HG02763 (cell line): Measurements from ENCODE around the gene NOX4.
"Not testable (repeated sequence)": the region's sequence is repeated elsewhere in the genome, so short reads cannot be mapped to it uniquely, and the experiment has no call there.

Experiments used
- ATAC-seq: cut with Tn5 transposase; IDR thresholded peaks from one replicate; pipeline ENCODE4 v1.9.1; 2021; ENCODE audit warnings: mild to moderate bottlenecking, moderate library complexity; ENCODE audit not compliant: unreplicated experiment

Gene NOX4

GRCh38 chr11:89463266-89463780 is 27.9 kb downstream of the NOX4 start:
- ATAC-seq: no peak

- no peak for ATAC-seq
These were observed 32.5 kb downstream of the NOX4 start for GRCh38 chr11:89458716-89459115.

- ATAC-seq: no peak
These were observed 34.0 kb downstream of the NOX4 start for GRCh38 chr11:89457190-89457589.

GRCh38 chr11:89456681-89457080 is 34.5 kb downstream of the NOX4 start:
- ATAC-seq: no peak

- no peak for ATAC-seq
These were observed 38.4 kb downstream of the NOX4 start for GRCh38 chr11:89452780-89453179.

GRCh38 chr11:89447845-89448244 is 43.3 kb downstream of the NOX4 start:
- no peak for ATAC-seq

GRCh38 chr11:89443361-89444322 is 47.5 kb downstream of the NOX4 start:
- no peak for ATAC-seq

GRCh38 chr11:89442801-89443200 is 48.4 kb downstream of the NOX4 start:
- ATAC-seq: no peak

- no peak for ATAC-seq
These were observed 49.6 kb downstream of the NOX4 start for GRCh38 chr11:89441606-89442005.

GRCh38 chr11:89437317-89437716 is 53.9 kb downstream of the NOX4 start:
- no peak for ATAC-seq

GRCh38 chr11:89436071-89436470 is 55.1 kb downstream of the NOX4 start:
- ATAC-seq: no peak

- ATAC-seq: no peak
These were observed 57.9 kb downstream of the NOX4 start for GRCh38 chr11:89433278-89433677.

- not testable (repeated sequence) for ATAC-seq
These were observed 59.0 kb downstream of the NOX4 start for GRCh38 chr11:89432182-89432581.

- not testable (repeated sequence) for ATAC-seq
These were observed 64.7 kb downstream of the NOX4 start for GRCh38 chr11:89426501-89426900.

GRCh38 chr11:89421718-89422117 is 69.5 kb downstream of the NOX4 start:
- ATAC-seq: no peak

GRCh38 chr11:89420981-89421380 is 70.2 kb downstream of the NOX4 start:
- ATAC-seq: no peak

GRCh38 chr11:89416961-89417360 is 74.2 kb downstream of the NOX4 start:
- no peak for ATAC-seq

GRCh38 chr11:89411112-89411511 is 80.1 kb downstream of the NOX4 start:
- not testable (repeated sequence) for ATAC-seq

GRCh38 chr11:89410666-89411065 is 80.5 kb downstream of the NOX4 start:
- not testable (repeated sequence) for ATAC-seq

- not testable (repeated sequence) for ATAC-seq
These were observed 82.7 kb downstream of the NOX4 start for GRCh38 chr11:89408441-89408840.

- no peak for ATAC-seq
These were observed 85.5 kb downstream of the NOX4 start for GRCh38 chr11:89405629-89406028.

GRCh38 chr11:89391654-89392053 is 99.5 kb downstream of the NOX4 start:
- not testable (repeated sequence) for ATAC-seq
